ENCODE measurements around the gene SORCS1. TPM values are rescaled to one million over a fixed set of nuclear protein-coding genes. Genes with fewer than 3 reads are reported as not detected.

SORCS1 gene
- total RNA-seq, 1 donor from 2014 or later = not detected

DNA sequence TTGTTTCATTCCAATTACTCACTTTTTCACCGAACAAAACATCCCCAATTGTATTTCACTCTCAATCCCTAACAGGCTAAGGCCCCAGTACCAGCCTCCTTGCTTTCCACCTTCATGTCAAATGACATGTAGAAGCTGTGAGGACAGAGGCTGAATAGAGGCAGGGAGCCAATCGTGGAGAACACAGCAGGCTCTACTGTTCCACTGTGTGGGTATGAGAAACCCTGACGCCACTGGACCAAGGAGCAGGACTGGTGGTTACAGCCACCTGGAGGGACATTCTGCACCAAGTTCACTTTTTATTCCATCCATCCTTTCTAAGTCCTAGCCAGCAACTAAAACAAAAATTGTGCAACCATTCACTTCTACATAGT, 502.8 kb downstream of the SORCS1 start:
- DNase-seq (ENCODE audit: low read depth in 2 of 2) = no peak

DNA sequence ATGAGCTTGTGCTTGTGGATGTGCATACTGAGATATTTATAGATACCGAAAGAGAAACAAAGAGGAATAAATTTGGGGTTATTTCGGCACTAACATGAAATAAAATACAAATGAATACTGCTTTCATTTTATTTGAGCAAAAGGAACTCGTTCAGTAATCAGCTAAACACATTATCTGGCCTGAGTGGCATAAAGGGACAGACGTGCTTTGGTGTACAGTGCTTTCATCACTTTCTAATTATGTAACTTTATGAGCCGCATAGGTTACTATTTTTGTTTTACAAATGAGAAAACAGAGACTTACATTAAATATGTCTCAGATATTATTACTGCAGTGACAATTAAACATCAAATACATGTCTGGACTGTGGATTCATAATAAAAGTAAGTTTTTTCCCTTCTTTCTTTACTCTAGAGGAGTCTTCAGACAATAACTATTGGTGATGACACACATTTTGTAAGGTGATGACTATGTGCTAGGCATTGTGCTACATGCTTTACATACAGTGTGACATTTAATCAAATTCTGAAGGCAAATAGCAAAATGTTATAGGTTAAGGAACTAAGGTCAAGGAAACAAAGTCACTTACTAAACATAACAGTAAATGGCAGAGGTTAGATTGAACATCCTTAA, 503.3 kb downstream of the SORCS1 start:
- DNase-seq (ENCODE audit: low read depth in 2 of 2) = no peak

DNA sequence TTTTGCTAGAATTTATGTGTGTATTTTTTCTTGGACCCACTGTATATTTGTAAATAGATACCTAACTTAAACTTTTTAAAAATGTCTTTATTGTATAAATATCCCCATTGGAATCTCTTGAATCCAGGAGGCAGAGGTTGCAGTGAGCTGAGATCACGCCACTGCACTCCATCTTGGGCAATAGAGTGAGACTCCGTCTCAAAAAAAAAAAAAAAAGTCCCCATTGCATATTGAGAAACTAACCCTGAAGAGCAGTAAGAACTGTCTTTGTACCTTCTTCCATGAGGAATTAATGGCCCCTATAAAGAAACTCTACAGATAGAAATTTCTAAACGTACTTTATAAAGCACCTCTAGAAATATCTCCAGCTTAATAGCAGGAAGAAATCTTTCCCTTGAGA, 504.0 kb downstream of the SORCS1 start:
- DNase-seq (ENCODE audit: low read depth in 2 of 2) = no peak

DNA sequence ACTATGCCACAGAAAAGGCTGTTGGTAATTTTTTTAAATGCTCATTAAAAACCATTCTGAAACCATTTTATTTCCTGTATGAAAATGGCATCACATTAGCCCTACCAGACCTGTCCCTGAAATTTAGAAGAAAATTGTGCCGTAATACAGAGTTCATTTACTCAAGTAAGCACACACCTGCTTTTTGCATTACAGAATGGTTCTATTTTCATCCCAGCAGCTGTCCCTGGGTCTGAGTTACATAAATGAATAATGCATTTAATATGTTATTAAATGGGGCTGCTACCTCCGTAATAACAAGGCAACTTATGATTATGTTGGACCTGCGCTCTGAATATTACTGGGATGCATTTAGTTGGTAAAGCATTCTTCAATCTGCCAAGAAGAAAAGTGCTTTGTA, 508.9 kb downstream of the SORCS1 start:
- DNase-seq (ENCODE audit: low read depth in 2 of 2) = no peak

DNA sequence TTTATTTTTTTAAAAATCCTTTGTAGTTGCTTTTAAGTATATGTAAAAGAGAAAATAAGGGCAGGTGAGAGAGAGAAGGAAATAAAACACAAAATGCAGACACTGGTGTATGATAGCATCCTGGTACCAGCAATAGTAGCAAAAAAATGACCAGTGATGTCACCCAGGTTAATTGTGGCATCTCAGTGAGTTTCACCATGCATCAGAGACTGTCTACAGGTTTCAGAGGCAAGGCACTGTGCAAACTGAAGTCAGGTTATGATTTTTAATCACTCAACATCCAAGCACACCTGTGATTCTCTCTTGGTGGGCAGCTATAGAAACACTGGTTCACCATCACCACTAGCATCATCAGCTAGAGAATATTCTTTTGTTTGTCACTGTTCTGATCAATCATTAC, 509.3 kb downstream of the SORCS1 start:
- no peak for DNase-seq (ENCODE audit: low read depth in 2 of 2)

DNA sequence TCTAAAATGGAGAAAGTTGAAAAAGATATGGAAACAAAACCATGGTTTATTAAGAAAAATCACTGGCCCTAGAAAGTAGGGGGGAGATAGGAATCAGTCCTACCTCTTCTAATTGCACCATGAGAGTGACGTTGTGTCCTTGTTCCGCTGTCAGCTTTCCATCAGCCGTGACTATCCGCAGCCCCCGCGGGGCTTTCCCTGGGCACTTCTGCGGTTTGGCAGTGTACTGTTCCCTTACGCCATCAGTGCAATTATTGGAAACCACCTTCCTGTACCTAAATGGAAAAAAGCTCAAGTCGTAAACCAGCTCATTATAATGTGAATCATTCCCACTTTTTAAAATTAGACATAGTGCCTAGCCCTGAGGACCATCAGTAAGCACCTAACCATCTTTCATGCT, 512.2 kb downstream of the SORCS1 start:
- no peak for DNase-seq (ENCODE audit: low read depth in 2 of 2)

DNA sequence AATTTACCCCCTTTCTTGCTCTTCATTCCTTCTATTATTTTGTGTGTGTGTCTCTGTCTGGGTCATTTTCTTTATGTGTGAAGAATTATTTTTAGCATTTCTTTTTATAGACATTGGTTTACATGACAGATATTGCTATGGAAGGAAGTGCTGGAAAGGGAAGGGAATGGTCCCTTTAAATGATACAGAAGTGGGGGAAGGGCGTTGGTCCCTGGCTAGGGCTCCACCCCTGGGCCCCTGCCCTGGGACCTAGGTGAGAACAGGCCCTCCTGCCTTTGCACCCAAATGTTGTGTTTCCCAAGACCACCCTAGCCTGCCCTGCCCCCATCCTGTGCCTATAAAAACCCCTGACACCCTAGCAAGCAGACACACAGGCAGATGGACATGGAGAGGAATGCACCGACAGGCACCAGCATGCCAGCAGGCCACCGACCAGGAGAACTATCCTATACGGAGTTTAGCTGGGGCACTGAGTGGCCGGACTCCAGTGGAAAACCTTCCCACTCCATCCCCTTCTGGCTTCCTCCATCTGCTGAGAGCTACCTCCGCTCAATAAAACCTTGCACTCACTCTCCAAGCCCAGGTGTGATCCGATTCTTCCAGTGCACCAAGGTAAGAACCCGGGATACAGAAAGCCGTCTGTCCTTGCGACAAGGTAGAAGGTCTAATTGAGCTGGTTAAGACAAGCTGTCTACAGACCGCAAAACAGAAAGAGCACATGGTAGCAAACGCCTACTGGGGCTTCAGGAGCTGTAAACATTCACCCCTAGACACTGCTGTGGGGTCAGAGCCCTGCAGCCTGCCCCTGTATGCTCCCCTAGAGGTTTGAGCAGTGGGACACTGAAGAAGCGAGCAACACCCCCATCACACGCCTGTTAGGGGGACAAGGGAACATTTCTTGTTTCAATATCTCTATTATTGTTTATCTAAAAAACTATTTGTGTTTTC, 515.7 kb downstream of the SORCS1 start:
- DNase-seq (ENCODE audit: low read depth in 2 of 2) = no peak

DNA sequence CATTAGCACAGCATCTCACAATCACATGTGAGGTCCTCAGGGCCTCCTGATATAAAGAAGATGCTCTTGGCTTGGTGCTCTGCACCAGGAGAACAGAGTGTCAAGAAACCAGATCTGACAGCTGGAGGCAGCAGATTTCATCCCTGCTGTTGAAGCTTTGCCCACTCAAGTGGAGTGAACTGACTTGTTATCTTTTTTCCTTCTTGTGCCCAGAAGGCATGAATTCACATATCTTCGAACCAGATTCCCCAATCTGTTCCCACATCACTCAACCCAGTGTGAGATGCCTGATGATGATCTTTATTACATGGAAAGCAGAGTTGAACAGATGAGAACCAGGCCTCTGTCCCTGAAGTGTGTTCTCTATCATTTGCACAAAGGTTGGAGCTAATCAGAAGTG, 521.0 kb downstream of the SORCS1 start:
- DNase-seq (ENCODE audit: low read depth in 2 of 2) = no peak

DNA sequence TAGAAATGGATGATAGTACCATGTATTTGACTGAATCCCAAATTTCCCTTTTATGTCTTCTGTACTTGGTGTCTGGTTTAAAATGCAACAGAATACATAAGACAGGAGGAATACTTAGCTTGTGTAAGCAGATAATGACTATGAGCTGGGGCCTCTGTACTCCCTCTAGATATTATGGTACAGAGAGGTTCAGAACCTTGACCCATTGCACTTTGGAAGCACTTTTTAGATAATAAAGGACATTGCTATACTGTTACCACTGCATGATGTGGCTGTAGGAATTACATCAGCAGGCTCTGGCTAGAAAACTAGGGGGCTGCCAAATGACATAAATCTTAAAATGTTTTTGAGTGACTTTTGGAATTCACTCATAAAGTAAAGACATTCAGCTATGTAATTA, 526.6 kb downstream of the SORCS1 start:
- DNase-seq (ENCODE audit: low read depth in 2 of 2) = no peak

DNA sequence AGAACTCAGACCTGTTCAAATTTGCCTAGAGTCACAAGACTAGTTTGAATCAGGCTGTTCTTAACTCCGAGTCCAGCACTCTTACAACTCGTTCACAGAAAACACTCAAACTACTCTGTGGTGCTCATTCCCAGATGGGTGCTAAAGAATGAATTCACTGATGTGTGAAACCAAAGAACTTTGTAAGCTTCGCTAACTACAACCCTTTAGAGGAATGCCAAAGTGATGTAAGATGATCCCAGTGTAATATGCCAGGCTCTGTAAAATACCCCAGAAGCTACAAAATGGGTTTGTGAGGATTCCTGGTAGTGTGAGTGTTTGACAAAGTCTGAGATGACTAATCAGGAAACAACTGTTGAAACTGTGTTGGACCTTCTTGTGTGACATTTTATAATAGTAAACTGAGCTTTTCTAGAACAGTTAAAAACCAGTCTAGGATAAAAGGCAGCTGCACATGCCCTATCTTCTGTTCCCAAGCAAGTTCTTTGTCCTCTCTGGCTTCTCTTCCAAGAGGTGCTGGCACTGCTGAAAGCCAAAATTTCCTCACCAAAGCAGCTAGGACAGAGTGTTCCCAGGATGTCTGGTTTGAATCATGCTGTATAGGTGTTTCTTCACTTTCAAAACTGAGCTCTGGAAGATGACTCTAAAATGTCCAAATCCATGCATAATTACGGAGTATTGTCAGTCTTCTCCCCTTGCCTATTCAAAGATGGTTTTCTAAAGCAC, 527.6 kb downstream of the SORCS1 start:
- no peak for DNase-seq (ENCODE audit: low read depth in 2 of 2)

DNA sequence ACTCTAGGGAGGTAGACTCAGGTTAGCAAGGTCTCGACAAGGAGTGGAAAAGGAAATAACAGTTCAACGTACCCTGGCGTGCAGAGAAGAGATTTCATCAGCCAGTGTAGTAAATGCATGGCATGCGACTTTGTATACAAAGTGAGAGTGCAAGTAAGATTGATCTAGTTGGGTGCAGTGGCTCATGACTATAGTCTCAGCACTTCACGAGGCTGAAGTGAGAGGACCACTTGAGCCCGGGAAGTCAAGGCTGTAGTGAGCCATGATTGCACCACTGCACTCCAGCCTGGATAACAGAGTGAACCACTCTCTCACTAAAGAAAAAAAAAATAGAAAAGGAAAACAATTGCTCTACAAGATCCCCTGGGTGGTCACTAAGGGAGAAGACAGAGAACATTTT, 528.6 kb downstream of the SORCS1 start:
- DNase-seq (ENCODE audit: low read depth in 2 of 2) = no peak

DNA sequence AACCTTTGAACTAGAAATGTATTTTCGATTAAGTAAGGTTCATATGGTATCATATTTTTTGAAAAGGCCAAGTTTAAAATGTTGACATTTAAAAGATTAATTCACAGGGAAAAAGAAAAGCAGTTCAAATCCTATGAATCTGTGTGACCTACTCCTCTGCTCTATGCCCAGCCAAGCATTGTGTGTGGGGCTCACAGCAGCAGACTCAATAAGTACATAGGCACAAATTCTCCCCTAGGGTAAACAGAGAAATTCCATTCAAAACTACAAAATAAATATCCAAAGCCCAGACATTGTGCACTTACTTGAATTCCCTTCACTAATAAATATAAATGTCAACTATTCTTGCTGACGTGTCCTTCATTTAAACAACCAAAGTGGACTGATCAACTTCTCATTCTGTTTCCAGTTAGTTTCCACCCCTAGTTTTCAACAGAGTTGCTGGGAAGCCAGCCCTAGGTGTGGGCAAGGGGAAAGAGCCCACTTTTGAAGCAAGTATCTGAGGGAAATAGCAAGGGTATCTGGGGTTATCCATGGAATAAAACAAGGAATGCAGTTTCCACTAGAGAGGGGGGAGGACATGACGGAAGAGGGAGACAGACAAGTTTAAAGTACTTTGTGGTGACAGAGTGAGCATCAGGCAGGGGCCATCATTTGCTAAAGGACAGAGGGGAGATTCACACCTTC, 533.3 kb downstream of the SORCS1 start:
- no peak for DNase-seq (ENCODE audit: low read depth in 2 of 2)

DNA sequence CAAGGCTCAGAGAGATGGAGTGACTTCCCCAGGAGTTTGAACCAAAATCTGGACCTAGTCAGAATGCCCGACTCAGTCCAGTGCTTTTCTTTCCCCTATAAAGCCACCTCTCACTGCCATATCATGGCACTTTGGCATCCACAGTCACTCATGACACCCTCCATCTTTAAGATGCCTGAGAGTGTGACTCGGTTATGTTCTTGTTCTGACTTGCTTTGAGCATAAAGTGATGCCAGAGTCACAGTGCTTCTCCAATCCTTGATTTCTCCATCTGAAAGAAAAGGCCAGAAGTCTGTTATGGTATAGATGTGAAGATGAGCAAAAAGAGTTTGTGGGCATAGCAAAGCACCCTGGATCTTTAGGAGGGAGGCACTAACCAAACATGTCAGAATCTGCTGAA, 538.1 kb downstream of the SORCS1 start:
- no peak for DNase-seq (ENCODE audit: low read depth in 2 of 2)

DNA sequence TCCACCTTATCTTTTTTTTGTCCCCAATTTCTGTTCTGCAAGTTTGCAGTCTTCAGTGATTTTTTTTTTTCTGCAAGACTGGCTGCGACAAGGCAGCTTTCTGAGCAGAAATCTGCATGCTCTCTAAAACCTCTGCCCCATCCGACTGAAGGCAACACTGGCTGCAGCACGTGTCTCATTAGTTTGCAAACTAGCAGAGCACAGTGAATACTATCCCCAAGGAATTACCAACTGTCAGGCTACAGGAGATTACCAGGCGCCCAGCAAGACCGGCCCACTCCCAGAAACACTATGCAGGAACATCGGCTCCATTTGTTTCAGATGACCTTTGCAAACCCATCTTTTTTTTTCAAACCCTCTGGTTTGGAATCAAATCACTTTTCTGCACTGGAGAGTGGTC, 538.8 kb downstream of the SORCS1 start:
- DNase-seq (ENCODE audit: low read depth in 2 of 2) = no peak

DNA sequence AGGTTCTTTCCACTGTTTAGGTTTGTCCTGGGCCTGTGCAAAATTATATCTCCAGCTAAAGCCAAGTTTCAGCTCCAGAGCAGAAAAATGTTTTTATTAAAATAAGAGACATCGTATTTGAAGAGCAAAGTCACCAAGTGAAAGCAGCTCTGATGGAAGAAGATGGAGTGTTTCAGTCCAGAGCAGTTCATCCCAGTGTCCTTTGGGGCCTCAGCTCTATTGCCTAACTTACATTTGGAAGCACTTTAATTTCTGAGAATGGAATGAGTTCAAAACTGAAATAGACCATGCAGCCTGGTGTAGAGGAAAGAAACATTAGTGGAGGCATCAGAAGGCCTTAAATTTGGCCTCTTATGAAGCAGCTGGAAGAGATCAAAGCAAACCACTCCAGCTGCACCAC, 545.2 kb downstream of the SORCS1 start:
- no peak for DNase-seq (ENCODE audit: low read depth in 2 of 2)

DNA sequence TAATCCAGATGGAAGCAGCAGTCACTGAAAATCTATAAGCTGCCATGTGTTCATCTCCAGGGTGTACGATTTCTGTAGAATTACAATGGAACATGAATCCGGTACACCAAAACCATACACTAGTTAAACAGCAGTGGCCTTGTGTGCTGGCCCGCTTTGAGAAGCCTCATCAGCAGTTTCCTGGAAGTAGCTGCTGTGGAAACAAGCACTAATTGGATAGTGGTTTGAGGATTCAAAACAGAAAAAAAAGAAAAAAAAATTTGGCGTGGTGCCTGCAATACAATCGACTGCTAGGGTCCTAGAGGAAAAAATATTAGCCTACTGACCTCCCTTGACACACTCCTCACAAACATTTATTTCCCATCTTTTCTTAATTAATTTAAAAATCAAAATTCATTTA, 545.9 kb downstream of the SORCS1 start:
- DNase-seq (ENCODE audit: low read depth in 2 of 2) = no peak

DNA sequence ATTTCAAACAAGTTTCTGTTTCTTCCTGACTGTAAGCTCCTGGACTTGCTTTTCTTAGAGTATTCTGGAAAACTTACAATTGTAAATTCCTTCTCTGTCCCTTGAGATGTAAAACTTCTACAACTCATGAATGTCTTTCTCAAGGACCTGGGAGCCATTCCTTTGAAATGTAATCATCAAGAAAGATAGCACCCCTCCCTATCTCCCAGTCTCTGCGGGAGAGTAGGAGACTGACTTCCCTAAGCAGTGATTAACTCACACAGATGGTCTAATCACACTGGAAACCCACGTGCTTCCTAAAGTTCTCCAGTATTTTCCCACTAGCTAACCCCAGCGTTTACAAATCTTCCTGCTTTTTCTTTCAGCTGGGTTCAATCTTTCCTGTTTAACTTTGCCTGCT, 549.4 kb downstream of the SORCS1 start:
- no peak for DNase-seq (ENCODE audit: low read depth in 2 of 2)

DNA sequence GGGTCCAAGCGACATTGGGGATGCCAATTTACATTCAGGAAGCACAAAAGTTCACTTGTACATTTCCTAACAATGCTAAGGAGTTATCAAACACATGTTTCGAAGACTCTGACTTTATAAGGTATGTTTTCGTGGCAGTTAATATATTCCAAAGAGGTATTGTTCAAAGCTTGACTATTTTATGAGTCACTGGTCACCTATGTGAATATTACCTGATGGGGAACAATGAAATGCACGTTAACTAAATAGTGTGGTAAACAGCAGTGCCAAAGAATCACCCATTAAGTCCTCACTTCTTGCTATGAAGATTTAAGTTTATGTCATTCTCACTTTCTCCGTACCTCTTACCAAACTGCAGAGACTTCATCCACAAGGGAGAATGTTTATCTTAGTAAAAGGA, 550.2 kb downstream of the SORCS1 start:
- no peak for DNase-seq (ENCODE audit: low read depth in 2 of 2)

DNA sequence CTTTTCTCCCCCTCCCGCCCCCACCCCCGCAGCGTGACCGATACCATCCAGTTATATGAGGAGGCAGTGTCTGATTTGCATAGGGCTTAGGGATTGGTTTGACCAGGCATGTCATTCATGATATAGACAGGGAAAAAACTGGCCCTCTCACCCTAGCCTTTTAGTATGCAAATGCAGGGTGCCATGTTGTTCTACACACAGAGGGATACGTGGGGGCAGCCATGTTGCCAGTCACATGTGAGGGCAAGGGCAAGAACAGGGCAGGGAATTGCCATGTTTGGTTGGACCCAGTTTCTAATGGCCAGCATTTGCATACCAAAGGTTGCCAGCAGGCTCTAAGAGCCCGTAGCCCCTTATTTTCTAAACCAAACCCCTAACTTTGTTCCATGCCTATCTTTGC, 552.1 kb downstream of the SORCS1 start:
- DNase-seq (ENCODE audit: low read depth in 2 of 2) = no peak

DNA sequence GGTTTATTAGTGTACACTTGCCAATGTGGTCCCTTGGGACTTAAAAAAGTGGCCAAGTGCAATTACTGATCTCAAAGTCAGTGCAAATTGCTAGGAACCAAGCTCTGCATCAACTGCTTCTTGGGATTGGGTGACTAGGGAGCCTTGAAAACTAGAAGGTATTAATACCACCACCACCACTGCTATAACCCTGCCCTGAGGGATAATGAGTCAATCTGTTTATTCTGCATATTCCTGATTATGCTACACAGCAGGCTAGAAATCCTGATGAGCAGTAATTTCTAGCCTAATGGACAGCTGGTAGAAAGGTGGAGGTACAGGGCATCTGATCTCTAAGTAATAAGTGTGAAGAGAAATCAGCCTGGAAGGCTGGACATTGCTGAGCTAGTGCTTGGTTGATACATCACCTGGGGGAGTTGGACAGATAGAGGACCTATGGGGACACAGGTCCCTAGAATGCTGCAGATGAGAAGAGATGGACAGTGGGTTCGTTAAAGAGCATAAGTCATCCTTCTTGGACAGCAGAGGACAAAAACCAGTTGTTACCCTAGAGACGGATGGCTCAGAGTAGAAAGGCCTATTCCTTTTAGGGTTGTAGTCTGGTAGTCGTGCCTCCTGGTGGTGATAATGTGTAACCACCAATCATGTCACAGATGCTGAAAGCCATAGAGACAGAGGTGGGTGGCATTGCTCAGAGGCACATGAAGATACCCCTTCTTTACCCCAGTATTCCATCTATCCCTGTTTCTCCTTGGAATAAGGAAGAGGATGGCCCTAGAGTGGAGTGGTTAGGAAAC, 554.8 kb downstream of the SORCS1 start:
- no peak for DNase-seq (ENCODE audit: low read depth in 2 of 2)

DNA sequence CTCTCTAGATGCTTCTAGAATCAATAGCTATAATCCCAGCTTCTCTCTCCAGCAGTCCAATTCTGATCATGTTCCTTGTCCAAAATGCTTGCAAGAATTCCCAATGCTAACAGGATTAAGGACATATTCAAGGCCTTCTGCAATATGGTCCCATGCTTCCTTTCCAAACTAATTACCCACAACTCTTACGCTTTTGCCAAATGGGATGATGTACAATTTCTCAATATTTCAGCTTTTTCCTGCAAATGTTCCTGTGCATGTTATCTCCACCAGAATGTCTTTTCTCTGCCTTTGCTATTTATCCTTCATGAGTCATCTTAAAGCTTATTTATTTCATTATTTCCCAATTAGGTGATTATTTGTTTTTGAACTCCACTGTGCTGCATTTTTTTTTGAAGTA, 556.4 kb downstream of the SORCS1 start:
- DNase-seq (ENCODE audit: low read depth in 2 of 2) = no peak

All from dermis microvascular lymphatic vessel endothelial cell (primary cell).